GM13977 (cell line): ENCODE results near the gene SPON2.

ENCODE experiments used
- DNase-seq: peaks from one replicate; pipeline ENCODE4 v3.0.0; 2012; ENCODE audit warnings: low spot score
- in situ Hi-C: fragments of 300-500 bp; cut with MboI; formaldehyde crosslinking; loops from one replicate; pipeline ENCODE4 v1.12.0; 2022; ENCODE audit warnings: low sequenced_read_pairs, low pct_unique_long_range_greater_than_20kb, mixed read lengths, inconsistent platforms; ENCODE audit not compliant: unreplicated experiment
- TF ChIP-seq, protein P1 (sequence below): IDR thresholded peaks from 2 replicates; pipeline ENCODE4 v1.5.1; 2012; ENCODE audit warnings: mild to moderate bottlenecking, control low read depth; ENCODE audit not compliant: insufficient read depth; ENCODE audit errors: extremely low read depth, missing control alignments

The SPON2 gene

GRCh38 chr4:1151541-1151940, 20.8 kb downstream of the SPON2 start:
- DNase-seq: no peak
- TF ChIP-seq, protein P1, sequence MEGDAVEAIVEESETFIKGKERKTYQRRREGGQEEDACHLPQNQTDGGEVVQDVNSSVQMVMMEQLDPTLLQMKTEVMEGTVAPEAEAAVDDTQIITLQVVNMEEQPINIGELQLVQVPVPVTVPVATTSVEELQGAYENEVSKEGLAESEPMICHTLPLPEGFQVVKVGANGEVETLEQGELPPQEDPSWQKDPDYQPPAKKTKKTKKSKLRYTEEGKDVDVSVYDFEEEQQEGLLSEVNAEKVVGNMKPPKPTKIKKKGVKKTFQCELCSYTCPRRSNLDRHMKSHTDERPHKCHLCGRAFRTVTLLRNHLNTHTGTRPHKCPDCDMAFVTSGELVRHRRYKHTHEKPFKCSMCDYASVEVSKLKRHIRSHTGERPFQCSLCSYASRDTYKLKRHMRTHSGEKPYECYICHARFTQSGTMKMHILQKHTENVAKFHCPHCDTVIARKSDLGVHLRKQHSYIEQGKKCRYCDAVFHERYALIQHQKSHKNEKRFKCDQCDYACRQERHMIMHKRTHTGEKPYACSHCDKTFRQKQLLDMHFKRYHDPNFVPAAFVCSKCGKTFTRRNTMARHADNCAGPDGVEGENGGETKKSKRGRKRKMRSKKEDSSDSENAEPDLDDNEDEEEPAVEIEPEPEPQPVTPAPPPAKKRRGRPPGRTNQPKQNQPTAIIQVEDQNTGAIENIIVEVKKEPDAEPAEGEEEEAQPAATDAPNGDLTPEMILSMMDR: no peak
- in situ Hi-C loops: no loop called here

- TF ChIP-seq, protein P1: no peak
- in situ Hi-C loops: no loop called here
- no peak for DNase-seq
Observed at GRCh38 chr4:1150875-1151274, 21.5 kb downstream of the SPON2 start.

DNA sequence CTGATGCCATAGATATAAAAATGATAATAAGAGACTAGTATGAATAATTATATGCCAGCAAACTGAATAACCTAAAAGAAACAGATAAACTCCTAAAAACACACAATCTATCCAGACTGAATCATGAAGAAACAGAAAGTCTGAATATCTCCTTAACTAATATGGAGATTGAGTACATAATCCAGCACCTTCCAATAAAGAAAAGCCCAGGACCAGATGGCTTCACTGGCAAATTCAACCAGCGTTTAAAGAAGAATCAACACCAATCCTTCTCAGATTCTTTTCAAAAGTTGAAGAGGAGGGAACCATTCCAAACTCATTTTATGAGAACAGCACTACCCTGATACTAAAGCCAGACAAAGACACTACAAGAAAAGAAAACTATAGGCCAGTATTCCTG, 32.5 kb downstream of the SPON2 start:
- in situ Hi-C loops: loop anchor here (10.0 kb wide), 2 partner anchors 115 to 215 kb away; no protein-coding TSS in a partner anchor
- DNase-seq: no peak
- TF ChIP-seq, protein P1: no peak

- in situ Hi-C loops: loop anchor here (10.0 kb wide), 2 partner anchors 117 to 217 kb away; no protein-coding TSS in a partner anchor
- TF ChIP-seq, protein P1: no peak
- DNase-seq: no peak
Observed at GRCh38 chr4:1137850-1138249, 34.5 kb downstream of the SPON2 start.

DNA sequence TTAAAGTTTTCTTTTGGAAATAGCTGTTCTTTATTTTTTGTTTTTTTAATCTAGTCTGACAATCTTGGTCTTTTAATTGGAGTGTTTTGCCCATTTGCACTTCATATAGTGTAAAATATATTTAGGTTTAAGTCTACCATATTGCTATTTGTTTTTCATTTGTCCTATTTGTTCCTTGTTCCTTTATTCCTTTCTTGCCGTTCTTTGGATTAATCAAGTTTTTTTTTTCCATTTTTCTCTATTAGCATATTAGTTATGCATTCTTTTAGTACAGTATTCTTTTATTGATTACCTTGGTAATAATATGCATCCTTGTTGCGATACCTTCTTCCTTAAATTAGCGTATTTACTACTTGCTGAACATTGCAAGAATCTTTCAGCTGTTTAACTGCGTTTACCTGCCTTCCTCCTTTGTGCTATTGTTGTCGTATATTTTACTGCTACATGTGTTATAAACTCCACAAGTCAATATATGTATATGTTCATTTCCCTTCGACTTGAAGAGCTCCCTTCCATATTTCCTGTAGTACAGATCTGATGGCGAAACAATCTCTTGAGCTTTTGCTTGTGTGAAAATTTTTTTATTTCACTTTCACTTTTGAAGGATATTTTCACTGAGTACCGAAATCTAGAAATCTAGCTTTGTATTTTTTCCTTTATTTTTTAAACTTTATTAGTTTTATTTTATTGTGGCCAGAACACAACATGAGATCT, 35.2 kb downstream of the SPON2 start:
- TF ChIP-seq, protein P1: no peak
- DNase-seq: no peak
- in situ Hi-C loops: loop anchor here (10.0 kb wide), 2 partner anchors 118 to 218 kb away; no protein-coding TSS in a partner anchor

DNA sequence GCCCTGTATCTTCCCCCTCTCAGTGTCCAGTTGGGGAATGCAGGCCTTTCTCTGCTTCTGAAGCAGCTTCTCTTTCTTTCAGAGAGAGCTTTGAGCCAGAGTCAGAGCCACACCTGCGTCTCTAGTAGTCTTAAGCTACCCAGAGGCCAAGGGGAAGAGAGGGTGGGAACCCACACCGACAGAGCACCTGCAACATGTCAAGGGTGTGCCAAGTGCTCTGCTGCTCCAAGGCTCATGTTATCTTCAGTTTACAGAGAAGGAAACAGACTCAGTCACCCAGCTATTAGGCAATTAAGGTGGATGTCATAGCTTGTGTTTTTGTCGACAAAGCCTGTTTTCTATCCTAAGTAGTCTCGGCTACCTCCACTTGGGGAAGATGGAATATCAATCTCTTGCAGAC, 36.3 kb downstream of the SPON2 start:
- DNase-seq: no peak
- TF ChIP-seq, protein P1: no peak
- in situ Hi-C loops: loop anchor here (10.0 kb wide), 2 partner anchors 119 to 219 kb away; no protein-coding TSS in a partner anchor

DNA sequence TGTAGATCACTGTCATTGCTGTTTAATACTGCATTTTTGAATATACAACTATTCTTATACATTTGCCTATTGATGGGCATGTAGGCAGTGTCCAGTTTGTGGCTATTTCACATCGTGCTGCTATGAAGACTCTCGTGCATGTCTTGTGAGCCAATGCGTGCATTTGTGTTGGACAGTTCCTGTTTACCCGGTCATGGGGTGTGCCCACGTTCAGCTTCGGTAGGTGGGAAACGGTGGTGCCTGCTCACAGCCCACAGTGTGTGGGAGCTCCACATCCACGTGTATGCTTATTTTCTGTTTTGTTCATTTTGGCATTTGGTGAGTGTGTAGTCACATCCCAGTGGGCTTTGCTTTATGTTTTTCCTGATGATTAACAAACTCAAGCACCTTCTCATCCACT, 39.4 kb downstream of the SPON2 start:
- DNase-seq: no peak
- in situ Hi-C loops: loop anchor here (10.0 kb wide), 2 partner anchors 122 to 222 kb away; no protein-coding TSS in a partner anchor
- TF ChIP-seq, protein P1: no peak
